Breast epithelium (tissue), 3 donors: ENCODE results near the gene FAM20C.

Experiments
- POLR2A ChIP-seq: fragments of 450-650 bp; IDR thresholded peaks from one replicate; pipeline ENCODE4 v1.6.1; 2016; ENCODE audit warnings: antibody characterized with exemption, mild to moderate bottlenecking, moderate library complexity
- POLR2AphosphoS5 ChIP-seq, 3 donors: sonication (generic); formaldehyde crosslinking; IDR thresholded peaks; one replicate each; pipeline ENCODE4 v1.6.1; 2017; ENCODE audit warnings: antibody characterized with exemption in 3 of 3
- TF ChIP-seq, protein P1 (sequence below), 3 donors: fragments of 450-650 bp; IDR thresholded peaks; one replicate each; pipeline ENCODE4 v1.5.1; 2016 to 2017; ENCODE audit warnings: antibody characterized with exemption in 3 of 3, mild to moderate bottlenecking in 3 of 3, moderate library complexity in 3 of 3

DNA sequence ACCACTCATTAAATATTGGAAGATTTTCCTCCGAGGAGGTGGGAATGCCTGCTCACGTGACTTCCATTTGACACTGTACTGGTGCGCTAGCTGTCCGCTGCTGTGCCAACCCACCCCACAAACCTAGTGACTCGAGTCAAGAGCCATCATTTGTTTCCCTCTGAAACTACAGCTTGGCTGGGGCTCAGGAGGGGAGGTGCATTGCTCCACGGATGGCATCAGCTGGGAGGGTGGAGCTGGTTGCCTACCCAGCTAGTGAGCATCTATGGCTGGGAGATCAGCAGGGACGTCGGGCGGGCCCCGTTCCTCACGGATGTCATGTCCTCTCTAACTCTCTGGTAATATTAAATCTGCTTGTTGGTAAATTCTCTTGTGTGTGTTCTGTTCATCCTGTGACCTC, 88.1 kb downstream of the FAM20C start:
- TF ChIP-seq, protein P1, sequence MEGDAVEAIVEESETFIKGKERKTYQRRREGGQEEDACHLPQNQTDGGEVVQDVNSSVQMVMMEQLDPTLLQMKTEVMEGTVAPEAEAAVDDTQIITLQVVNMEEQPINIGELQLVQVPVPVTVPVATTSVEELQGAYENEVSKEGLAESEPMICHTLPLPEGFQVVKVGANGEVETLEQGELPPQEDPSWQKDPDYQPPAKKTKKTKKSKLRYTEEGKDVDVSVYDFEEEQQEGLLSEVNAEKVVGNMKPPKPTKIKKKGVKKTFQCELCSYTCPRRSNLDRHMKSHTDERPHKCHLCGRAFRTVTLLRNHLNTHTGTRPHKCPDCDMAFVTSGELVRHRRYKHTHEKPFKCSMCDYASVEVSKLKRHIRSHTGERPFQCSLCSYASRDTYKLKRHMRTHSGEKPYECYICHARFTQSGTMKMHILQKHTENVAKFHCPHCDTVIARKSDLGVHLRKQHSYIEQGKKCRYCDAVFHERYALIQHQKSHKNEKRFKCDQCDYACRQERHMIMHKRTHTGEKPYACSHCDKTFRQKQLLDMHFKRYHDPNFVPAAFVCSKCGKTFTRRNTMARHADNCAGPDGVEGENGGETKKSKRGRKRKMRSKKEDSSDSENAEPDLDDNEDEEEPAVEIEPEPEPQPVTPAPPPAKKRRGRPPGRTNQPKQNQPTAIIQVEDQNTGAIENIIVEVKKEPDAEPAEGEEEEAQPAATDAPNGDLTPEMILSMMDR (IDR thresholded peaks at IDR 0.05), result no peak
- no peak for TF ChIP-seq POLR2A
- no peak for TF ChIP-seq POLR2AphosphoS5 (IDR thresholded peaks at IDR 0.05)
